Measurements from ENCODE around the gene BCL2L12.

BCL2L12 gene, protein sequence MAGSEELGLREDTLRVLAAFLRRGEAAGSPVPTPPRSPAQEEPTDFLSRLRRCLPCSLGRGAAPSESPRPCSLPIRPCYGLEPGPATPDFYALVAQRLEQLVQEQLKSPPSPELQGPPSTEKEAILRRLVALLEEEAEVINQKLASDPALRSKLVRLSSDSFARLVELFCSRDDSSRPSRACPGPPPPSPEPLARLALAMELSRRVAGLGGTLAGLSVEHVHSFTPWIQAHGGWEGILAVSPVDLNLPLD

DNA sequence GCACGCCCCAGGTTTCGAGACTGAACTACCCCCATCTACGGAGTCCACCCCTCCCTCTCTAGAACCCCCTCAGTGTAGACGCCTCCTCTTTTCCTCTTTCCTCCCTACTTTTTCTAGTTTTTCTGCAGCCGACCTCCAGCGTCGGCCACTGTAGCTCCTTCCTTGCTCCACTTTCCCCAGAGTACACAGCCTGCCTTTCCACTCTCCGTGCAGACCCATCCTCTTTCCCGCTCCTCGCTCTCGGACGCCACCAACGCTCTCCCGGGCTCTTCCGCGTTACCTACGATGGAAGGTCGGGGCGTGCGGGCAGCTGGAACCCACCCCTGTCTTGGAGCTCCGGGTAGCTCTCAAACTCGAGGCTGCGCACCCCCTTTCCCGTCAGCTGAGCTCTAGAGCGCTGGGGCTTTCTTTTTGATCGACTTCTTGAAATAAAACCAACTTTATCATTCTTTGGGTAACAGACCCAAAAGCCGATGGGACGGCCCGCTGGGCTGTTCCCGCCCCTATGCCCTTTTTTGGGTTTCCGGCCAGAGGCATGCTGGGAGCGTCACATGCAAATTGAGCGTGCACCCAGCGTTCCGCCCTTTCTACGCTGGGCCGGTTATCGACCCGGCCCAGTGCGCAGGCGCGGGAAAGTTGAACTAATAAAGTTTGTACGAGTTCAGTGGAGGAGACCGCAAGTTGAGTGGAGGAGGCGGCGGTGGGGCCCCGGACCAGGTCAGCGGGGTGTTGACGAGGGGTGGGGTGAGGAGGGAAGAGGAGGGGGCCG, at the start of gene BCL2L12, which contains the start of gene IRF3:
TSS of gene BCL2L12 (plus strand) at position 583 of the 769 bp plus-strand sequence. CDS start 760 bp downstream, outside the sequence.
TSS of gene IRF3 (minus strand) at position 507 of the 769 bp plus-strand sequence. CDS start 1,019 bp downstream, outside the sequence.
- TF ChIP-seq, protein P1, sequence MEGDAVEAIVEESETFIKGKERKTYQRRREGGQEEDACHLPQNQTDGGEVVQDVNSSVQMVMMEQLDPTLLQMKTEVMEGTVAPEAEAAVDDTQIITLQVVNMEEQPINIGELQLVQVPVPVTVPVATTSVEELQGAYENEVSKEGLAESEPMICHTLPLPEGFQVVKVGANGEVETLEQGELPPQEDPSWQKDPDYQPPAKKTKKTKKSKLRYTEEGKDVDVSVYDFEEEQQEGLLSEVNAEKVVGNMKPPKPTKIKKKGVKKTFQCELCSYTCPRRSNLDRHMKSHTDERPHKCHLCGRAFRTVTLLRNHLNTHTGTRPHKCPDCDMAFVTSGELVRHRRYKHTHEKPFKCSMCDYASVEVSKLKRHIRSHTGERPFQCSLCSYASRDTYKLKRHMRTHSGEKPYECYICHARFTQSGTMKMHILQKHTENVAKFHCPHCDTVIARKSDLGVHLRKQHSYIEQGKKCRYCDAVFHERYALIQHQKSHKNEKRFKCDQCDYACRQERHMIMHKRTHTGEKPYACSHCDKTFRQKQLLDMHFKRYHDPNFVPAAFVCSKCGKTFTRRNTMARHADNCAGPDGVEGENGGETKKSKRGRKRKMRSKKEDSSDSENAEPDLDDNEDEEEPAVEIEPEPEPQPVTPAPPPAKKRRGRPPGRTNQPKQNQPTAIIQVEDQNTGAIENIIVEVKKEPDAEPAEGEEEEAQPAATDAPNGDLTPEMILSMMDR (IDR thresholded peaks at IDR 0.05) = no peak

DNA sequence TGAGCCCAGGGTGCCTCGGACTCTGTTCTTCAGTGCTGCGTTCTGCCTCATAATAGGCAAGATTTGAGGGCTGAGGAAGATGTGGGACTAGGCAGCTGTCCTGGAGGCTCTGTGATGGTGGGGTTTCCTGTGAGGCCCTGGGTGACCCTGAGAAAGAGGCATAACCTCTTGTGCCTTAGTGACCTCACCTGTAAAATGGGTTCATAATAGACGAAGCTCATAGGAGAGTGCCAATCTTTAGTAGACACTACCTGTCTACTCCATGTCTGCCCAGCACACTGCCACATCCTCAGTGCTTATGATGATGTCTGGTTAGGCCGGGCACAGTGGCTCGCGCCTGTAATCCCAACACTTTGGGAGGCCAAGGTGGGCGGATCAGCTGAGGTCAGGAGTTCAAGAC, 49.2 kb upstream of the BCL2L12 start:
- TF ChIP-seq, protein P1 (IDR thresholded peaks at IDR 0.05) = no peak

DNA sequence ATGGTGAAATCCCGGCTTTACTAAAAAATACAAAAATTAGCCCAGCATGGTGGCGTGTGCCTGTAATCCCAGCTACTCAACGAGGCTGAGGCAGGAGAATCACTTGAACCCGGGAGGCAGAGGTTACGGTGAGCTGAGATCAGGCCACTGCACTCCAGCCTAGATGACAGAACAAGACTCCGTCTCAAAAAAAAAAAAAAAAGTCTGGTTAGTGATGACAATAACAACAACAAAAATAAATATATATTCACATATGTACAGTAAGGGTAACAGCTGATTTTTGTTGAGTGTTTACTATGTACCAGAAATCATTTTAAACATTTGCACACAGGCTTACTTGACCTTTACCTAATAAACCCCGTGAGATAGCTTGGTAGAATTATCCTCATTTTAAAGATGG, 48.8 kb upstream of the BCL2L12 start:
- TF ChIP-seq, protein P1 (IDR thresholded peaks at IDR 0.05) = no peak

DNA sequence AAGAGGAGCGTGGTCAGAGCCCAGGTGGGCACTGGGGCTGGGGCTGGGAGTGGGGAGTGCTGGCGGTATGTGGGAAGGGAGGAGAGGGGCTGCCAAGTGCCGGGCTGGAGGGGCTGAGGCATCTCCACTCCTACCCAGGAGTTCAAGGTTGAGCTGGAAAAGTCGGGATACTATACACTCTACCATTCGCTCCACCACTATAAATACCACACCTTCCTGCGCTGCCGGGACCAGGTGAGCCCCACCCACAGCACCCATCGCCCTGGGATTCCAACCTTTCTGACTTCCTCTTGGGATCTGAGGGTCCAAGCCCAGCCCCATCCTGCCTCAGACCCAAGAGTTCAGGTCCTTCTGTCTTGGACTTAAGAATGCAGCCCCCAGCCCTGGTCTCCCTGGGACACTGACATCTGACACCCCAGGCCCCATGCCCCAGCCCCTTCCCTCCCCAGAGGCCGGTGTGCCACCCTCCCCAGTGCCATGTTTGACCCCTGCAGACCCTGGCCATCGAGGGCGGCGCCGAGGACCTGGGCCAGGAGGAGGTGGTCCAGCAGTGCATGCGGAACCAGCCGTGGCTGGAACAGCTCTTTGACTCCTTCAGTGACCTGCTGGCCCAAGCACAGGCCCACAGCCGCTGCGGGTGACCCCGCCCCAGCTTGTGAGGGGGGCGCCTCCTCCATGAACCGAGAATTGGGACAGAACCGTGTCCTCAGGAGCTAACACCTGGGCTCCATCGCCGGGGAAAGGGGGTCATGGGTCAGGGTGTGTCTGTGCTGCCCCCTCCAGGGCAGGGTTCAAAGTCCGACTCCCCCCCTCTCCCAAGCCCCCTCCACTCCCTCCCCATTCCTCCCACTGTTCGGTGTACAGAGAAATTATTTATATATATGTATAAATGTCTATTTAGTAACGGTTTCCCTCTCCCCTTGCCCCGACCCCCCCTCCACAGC, 40.5 kb upstream of the BCL2L12 start:
- TF ChIP-seq, protein P1 (IDR thresholded peaks at IDR 0.05) = no peak

DNA sequence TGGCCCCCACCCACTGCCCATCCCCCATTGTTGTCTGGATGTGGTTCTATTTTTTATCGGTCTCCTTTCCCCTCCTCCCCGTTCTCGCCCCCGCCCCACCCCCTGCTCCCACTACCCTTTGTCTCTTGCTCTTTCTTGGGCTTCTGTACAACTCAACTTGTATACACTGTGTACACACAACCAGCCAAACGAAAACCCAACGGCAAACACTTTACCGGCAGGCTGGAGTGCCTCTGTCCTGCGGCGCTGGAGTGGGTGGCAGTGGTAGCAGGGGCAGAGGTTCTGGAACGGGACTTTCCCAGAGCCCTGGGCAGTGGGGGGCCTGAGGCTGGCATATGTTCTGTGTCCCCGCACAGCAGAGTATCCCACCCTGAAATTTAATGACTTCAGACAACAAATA, 39.5 kb upstream of the BCL2L12 start:
- TF ChIP-seq, protein P1 (IDR thresholded peaks at IDR 0.05) = no peak

DNA sequence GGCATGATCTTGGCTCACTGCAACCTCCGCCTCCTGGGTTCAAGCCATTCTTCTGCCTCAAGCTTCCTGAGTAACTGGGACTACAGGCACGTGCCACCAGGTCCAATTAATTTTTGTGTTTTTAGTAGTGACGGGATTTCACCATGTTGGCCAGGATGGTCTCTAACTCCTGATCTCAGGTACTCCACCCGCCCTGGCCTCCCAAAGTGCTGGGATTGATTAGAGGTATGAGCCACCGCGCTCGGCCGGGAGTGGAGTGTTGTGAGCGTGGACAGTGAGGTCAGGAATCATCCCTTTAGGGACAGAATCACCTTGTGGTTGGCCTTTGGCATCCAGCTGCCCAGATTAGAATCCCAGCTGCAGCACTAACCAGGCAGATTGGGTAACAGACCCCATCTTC, 36.1 kb upstream of the BCL2L12 start:
- TF ChIP-seq, protein P1 (IDR thresholded peaks at IDR 0.05) = no peak

DNA sequence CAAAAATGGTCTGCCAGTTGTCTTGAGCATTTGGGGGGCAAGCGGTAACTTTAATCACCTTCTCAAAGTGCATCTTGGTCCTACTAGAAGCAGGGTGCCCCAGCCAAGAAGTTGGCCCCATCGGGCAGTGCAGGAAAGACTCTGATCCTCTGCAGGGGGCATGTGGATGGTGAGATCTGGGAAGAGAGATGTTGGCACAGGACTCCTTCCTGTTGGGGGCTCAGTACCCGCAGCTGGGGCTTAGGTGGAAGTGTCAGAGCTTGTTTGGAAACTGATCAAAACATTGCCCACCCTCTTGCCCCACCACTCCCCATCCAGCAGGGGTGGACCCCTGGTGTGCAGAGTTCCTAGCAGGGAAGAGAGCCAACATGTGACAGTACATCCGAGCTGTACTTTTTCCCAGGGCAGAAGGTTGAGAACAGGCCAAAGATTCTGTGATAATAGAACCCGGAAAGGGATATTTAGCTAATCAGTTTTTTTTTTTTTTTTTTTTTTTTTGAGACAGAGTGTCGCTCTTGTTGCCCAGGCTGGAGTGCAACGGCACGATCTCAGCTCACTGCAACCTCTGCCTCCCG, 34.6 kb upstream of the BCL2L12 start:
- TF ChIP-seq, protein P1 (IDR thresholded peaks at IDR 0.05) = no peak
